ENCODE measurements around the gene SSC5D.

Gene SSC5D

GRCh38 chr19:55455576-55456235, 32.5 kb upstream of the SSC5D start:
- no peak for FAIRE-seq

- FAIRE-seq, result no peak
Measured at GRCh38 chr19:55456347-55456746, 31.9 kb upstream of the SSC5D start.

- no peak for FAIRE-seq
Measured at GRCh38 chr19:55457683-55458457, 30.4 kb upstream of the SSC5D start.

- no peak for FAIRE-seq
Measured at GRCh38 chr19:55459551-55459949, 28.7 kb upstream of the SSC5D start.

- peak; percentile 9 for FAIRE-seq
Measured at GRCh38 chr19:55459950-55460657, 28.1 kb upstream of the SSC5D start.

- no peak for FAIRE-seq
Measured at GRCh38 chr19:55460670-55461258, 27.5 kb upstream of the SSC5D start.

- FAIRE-seq, result peak; percentile 95
Measured at GRCh38 chr19:55461259-55461973, 26.8 kb upstream of the SSC5D start, which contains the start of gene ISOC2. Gene ISOC2 (minus strand): TSS chr19:55461642. CDS start chr19:55456486, 5,156 bp downstream.

GRCh38 chr19:55461974-55462626, 26.1 kb upstream of the SSC5D start:
- FAIRE-seq, result no peak

GRCh38 chr19:55462722-55463121, 25.5 kb upstream of the SSC5D start:
- FAIRE-seq, result no peak

- FAIRE-seq, result no peak
Measured at GRCh38 chr19:55463583-55464031, 24.6 kb upstream of the SSC5D start.

GRCh38 chr19:55464039-55464661, 24.1 kb upstream of the SSC5D start:
- no peak for FAIRE-seq

- no peak for FAIRE-seq
Measured at GRCh38 chr19:55464662-55465054, 23.6 kb upstream of the SSC5D start, which contains the start of gene C19orf85. Gene C19orf85 (minus strand): TSS chr19:55464751. CDS start chr19:55464554, 197 bp downstream.

GRCh38 chr19:55465460-55466240, 22.6 kb upstream of the SSC5D start:
- FAIRE-seq, result no peak

- no peak for FAIRE-seq
Measured at GRCh38 chr19:55466241-55466614, 22.0 kb upstream of the SSC5D start.

GRCh38 chr19:55467236-55468053, 20.8 kb upstream of the SSC5D start:
- FAIRE-seq, result no peak

GRCh38 chr19:55468054-55468393, 20.2 kb upstream of the SSC5D start:
- no peak for FAIRE-seq

GRCh38 chr19:55471266-55471665, 17.0 kb upstream of the SSC5D start:
- no peak for FAIRE-seq

- FAIRE-seq, result no peak
Measured at GRCh38 chr19:55472463-55472862, 15.8 kb upstream of the SSC5D start.

GRCh38 chr19:55473225-55474012, 14.8 kb upstream of the SSC5D start:
- no peak for FAIRE-seq

Data from islet of Langerhans (tissue), 1 donor.